GM18498 (cell line): ENCODE data around the gene CLEC16A.

Experiments
- ATAC-seq: cut with Tn5 transposase; IDR thresholded peaks from one replicate; pipeline ENCODE4 v1.9.1; 2021; ENCODE audit warnings: mild to moderate bottlenecking, moderate library complexity; ENCODE audit not compliant: unreplicated experiment

CLEC16A gene

DNA sequence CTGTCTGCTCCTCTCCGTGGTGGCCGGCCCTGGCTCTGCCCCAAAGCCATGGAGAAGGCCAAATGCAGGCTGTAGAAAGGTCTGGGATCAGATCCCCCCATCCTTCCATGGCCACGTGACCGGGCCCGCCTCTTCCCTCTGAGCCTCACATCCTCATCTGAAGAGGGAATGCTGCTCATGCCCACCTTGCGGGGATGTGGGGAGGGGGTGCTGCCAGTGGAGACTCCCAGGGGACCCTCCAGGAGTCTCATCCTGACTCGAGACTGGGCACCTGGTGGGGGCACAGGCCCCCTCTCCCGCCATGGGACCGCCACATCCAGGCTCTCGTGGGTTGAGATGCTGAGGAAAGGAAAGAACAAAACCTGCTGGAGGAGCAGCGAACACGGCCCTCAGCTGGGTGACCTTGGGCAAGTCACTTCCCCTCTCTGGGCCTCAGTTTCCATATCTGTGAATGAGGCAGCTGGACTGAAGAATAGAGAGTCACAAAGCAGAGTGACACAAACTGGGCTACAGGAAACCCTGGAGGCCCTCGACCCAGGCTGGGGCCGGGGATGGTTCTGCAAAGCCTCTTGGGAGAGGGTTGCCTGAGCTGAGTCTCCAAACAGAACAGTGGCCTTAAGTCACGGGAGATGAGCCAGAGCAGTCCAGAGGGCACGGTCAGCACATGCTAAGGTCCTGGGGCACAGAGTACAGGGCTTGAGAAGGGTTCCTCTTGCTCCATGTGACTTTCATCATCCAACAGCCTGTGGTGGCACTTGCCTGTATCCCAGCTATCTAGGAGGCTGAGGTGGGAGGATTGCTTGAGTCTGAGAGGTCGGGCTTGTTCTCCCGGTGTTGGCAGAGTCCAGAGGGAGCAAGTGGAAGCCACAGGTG lies 281.5 kb downstream of the CLEC16A start:
- ATAC-seq: peak; percentile 6

DNA sequence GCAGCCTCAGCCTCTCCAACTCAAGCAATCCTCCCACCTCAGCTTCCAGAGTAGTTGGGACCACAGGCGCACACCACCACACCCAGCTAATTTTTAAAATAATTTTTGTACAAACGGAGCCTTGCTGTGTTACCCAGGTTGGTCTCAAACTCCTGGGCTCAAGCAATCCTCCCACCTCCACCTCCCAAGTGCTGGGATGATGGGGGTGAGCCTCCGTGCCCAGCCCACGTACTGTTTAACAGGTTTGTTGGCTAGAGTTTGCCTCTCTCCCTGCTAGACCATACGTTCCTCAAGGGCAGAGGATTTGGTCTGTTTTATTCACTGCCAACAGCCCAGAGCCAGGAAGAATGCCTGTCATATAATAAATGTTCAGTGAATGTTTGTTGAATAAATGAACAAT lies 285.1 kb downstream of the CLEC16A start:
- no peak for ATAC-seq

GRCh38 chr16:11229906-11230305 lies 285.5 kb downstream of the CLEC16A start:
- no peak for ATAC-seq

DNA sequence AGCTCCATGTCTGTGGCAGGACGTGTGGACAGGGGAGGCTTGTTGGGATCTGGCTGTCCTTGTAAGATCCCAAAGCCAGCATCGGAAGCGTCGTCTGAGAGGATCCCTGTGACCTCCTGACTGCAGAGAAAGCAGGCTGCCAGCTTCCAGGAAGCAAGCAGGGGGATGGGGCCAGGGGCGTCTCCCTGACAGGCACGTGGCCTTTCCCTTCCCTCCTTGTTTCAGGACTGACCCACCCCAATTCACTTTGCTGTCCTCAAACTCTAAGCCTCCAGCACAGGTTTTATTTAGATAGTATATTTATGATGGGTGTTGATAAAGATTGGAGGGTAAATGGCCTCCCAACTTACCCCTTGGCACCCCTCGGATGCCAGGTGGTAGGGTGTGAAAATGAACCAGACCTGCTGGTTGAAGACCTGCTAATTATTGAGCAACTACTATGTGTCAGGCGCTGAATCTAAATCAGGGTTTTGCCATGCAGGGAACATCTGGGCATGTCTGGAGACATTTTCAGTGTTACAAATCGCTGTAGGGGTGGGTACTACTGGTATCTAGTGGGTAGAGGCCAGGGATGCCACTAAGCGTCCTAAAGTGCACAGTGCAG lies 287.1 kb downstream of the CLEC16A start:
- no peak for ATAC-seq
